Measurements from ENCODE around the gene AIF1. TPM values are rescaled to one million over a fixed set of nuclear protein-coding genes. Genes with fewer than 3 reads are reported as not detected.

AIF1 gene
- total and polyA plus RNA-seq, 2 experiments from 2014 or later: 13.3 to 33.7 TPM

- TF ChIP-seq ZNF462 (CRISPR knock-in tag; IDR thresholded peaks at IDR 0.05) (no peak), ZNF114 (CRISPR knock-in tag; IDR thresholded peaks at IDR 0.05) (no peak), REST (IDR thresholded peaks at IDR 0.05; ENCODE audit: unreplicated experiment) (no peak), JUNB (IDR thresholded peaks at IDR 0.05; ENCODE audit: unreplicated experiment) (no peak), POLR2AphosphoS5 (IDR thresholded peaks at IDR 0.05; ENCODE audit: low read depth) (no peak)
Measured at GRCh38 chr6:31634131-31634530, 19.1 kb downstream of the AIF1 start (continued).

- ATAC-seq (no peak), DNase-seq (ENCODE audit: low spot score) (no peak)
- Mint-ChIP-seq H3K4me1 (no peaks in the 10 kb centered on the region), H3K36me3 (ENCODE audit: low read depth) (peaks cover 91% of the 10 kb centered on the region), H3K4me3 (no peak overlapping the region), H3K27me3 (ENCODE audit: insufficient read depth, low read depth, poor library complexity) (peaks cover 6% of the 10 kb centered on the region), H3K27ac (no peak overlapping the region), H3K9me3 (no peaks in the 10 kb centered on the region; the same call in 2 of the 3 replicates)
- peaks cover 12% of the 10 kb centered on the region for H3K79me2 ChIP-seq (replicated peaks; ENCODE audit: insufficient read depth)
- no peak overlapping the region for H3K4me2 ChIP-seq
- H3K36me3 ChIP-seq (ENCODE audit: insufficient read depth): peaks cover 69% of the 10 kb centered on the region
- no peaks in the 10 kb centered on the region for H3K4me1 ChIP-seq (ENCODE audit: insufficient read depth)
- H4K20me1 ChIP-seq (replicated peaks; ENCODE audit: insufficient read depth): peaks cover 40% of the 10 kb centered on the region
- no peak overlapping the region for H2AFZ ChIP-seq
- no peaks in the 10 kb centered on the region for H3K9me2 ChIP-seq (ENCODE audit: insufficient read depth)
- H3K4me3 ChIP-seq: no peak overlapping the region
- H3K27ac ChIP-seq (ENCODE audit: low read depth): no peak overlapping the region
- H3K27me3 ChIP-seq (ENCODE audit: insufficient read depth): no peaks in the 10 kb centered on the region
- H3F3A ChIP-seq (replicated peaks; ENCODE audit: low read depth): peaks cover 79% of the 10 kb centered on the region
- TF ChIP-seq EZH2phosphoT487 (IDR thresholded peaks at IDR 0.05; ENCODE audit: unreplicated experiment): no peak
- TF ChIP-seq POLR2AphosphoS5 (IDR thresholded peaks at IDR 0.05; ENCODE audit: low read depth): no peak
- no peak for TF ChIP-seq CTCF (conservative IDR thresholded peaks at IDR 0.05; ENCODE audit: low read depth in 2 of 2)
- no peak for TF ChIP-seq NANOG (IDR thresholded peaks at IDR 0.05; ENCODE audit: borderline replicate concordance)
- TF ChIP-seq JUNB (IDR thresholded peaks at IDR 0.05; ENCODE audit: unreplicated experiment): no peak
- TF ChIP-seq ETS1 (IDR thresholded peaks at IDR 0.05): no peak
- TF ChIP-seq STAT1 (IDR thresholded peaks at IDR 0.05; ENCODE audit: unreplicated experiment): no peak
- TF ChIP-seq ZNF114 (CRISPR knock-in tag; IDR thresholded peaks at IDR 0.05): no peak
- TF ChIP-seq ZNF331 (CRISPR knock-in tag; IDR thresholded peaks at IDR 0.05; ENCODE audit: low read depth): no peak
- TF ChIP-seq CREB1 (CRISPR knock-in tag; IDR thresholded peaks at IDR 0.05; ENCODE audit: low read depth): no peak
- TF ChIP-seq EZH2 (IDR thresholded peaks at IDR 0.05; ENCODE audit: low read depth, unreplicated experiment): no peak
Measured at GRCh38 chr6:31634969-31635575, 20.0 kb downstream of the AIF1 start.
